Measurements from ENCODE around the gene ARHGAP24. TPM values are rescaled to one million over a fixed set of nuclear protein-coding genes. Genes with fewer than 3 reads are reported as not detected.

The ARHGAP24 gene
- polyA plus RNA-seq, 1 of the 3 experiments (the other 2 are of a cell fraction): 1.4 TPM

DNA sequence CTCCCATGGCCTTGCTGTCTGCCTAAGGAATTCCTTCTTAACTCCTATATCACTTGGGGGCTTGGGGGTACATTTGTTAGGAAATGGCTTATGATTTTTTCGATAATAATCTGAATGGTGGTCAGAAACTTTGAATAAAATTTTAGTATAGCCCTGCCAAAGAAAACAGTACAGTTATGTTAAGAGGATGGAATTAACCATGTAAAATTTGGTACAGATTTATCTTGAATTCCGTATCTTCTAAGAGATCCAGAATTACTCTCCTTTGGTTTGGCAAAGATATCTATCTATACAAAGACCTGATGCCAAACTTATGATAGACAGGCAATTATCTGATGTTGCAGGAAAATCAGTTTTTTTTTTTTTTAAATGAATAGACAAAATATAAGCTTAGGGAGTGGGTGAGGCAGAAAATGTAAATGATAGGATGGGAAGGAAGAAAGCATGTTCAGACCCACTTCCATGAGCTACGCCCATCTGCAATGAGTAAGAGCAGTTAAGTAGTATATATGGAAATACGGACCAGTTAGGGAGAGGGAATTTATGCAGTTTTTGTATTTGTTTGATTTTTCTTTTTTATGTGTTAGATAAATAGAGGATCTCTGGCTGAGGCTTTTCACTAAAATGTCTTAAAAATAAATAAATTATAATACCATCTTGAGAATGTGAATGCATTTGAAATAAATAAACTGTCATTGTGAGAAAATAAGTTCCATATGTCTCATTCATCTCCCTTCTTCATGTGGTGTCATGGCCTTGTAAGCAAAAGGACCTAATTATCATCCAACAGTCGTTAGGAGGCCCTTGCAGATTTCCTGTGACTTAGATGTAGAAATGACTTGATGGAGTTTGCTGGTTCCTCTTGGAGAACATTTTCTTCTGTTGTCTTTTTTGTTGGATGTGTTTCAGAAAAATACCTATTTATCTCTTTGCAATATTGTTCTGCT, 389.6 kb downstream of the ARHGAP24 start:
- Histone ChIP-seq H2AFZ (ENCODE audit: low read depth) (no peak overlapping the region), H3K27ac (ENCODE audit: low read depth in 2 of 2, low read length in 1 of 2) (peak overlapping the region in 1 of 2 experiments; percentile 63; a peak in 1 of 4 replicates), H3K9ac (no peak overlapping the region), H3F3A (replicated peaks; ENCODE audit: insufficient read depth) (peaks cover 9% of the 10 kb centered on the region), H3K9me2 (no peaks in the 10 kb centered on the region), H3K27me3 (ENCODE audit: insufficient read depth) (no peaks in the 10 kb centered on the region), H3K9me3 (no peaks in the 10 kb centered on the region), H3K36me3 (replicated peaks in 1 of 2; ENCODE audit: control insufficient read depth in 1 of 2, insufficient read depth in 2 of 2, low read length in 1 of 2) (no peaks in the 10 kb centered on the region), H3K4me3 (ENCODE audit: low read depth in 2 of 2, low read length in 1 of 2) (no peak overlapping the region), H3K79me2 (ENCODE audit: insufficient read depth) (no peaks in the 10 kb centered on the region), H3K4me1 (ENCODE audit: control insufficient read depth in 1 of 2, insufficient read depth in 2 of 2, low read depth in 1 of 2, low read length in 1 of 2) (peaks cover 0 to 4% of the 10 kb centered on the region in 2 experiments; a peak in 1 of 4 replicates), H3K4me2 (no peak overlapping the region), H4K20me1 (ENCODE audit: insufficient read depth) (no peaks in the 10 kb centered on the region)
- CTCF ChIA-PET: no interaction called here
- TF ChIP-seq, protein P1, sequence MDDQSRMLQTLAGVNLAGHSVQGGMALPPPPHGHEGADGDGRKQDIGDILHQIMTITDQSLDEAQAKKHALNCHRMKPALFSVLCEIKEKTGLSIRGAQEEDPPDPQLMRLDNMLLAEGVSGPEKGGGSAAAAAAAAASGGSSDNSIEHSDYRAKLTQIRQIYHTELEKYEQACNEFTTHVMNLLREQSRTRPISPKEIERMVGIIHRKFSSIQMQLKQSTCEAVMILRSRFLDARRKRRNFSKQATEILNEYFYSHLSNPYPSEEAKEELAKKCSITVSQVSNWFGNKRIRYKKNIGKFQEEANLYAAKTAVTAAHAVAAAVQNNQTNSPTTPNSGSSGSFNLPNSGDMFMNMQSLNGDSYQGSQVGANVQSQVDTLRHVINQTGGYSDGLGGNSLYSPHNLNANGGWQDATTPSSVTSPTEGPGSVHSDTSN (IDR thresholded peaks at IDR 0.05): peak; percentile 14; the same call in 1 of the 2 replicates
- no peak for TF ChIP-seq TEAD4 (IDR thresholded peaks at IDR 0.05; ENCODE audit: borderline replicate concordance, insufficient read depth)
- TF ChIP-seq EP300 (IDR thresholded peaks at IDR 0.05; ENCODE audit: borderline replicate concordance in 1 of 2, low read depth in 1 of 2, low read length in 1 of 2): peak in 1 of 2 experiments; percentile 10; a peak in 1 of 4 replicates
- TF ChIP-seq SIN3A (IDR thresholded peaks at IDR 0.05; ENCODE audit: borderline replicate concordance, low read depth, low read length): no peak
- TF ChIP-seq FOXJ3 (CRISPR knock-in tag; IDR thresholded peaks at IDR 0.05): no peak
- TF ChIP-seq RAD21 (IDR thresholded peaks at IDR 0.05; ENCODE audit: low read length): no peak
- TF ChIP-seq TCF12 (IDR thresholded peaks at IDR 0.05): peak; percentile 14; the same call in 1 of the 2 replicates
- peak; percentile 56; the same call in 1 of the 2 replicates for TF ChIP-seq NFIC (IDR thresholded peaks at IDR 0.05; ENCODE audit: borderline replicate concordance)
- TF ChIP-seq YY1 (IDR thresholded peaks at IDR 0.05; ENCODE audit: low read depth): no peak
- no peak for TF ChIP-seq RXRA (IDR thresholded peaks at IDR 0.05; ENCODE audit: borderline replicate concordance, low read depth)
- TF ChIP-seq, protein P2, sequence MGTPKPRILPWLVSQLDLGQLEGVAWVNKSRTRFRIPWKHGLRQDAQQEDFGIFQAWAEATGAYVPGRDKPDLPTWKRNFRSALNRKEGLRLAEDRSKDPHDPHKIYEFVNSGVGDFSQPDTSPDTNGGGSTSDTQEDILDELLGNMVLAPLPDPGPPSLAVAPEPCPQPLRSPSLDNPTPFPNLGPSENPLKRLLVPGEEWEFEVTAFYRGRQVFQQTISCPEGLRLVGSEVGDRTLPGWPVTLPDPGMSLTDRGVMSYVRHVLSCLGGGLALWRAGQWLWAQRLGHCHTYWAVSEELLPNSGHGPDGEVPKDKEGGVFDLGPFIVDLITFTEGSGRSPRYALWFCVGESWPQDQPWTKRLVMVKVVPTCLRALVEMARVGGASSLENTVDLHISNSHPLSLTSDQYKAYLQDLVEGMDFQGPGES (IDR thresholded peaks at IDR 0.05; ENCODE audit: low read depth, low read length): no peak
- POLR2A ChIA-PET: no interaction called here
- no peak for DNase-seq
- WGBS (ENCODE audit: low lambda C conversion rate): 55% methylated on average over 5 of the region's 5 CpGs

DNA sequence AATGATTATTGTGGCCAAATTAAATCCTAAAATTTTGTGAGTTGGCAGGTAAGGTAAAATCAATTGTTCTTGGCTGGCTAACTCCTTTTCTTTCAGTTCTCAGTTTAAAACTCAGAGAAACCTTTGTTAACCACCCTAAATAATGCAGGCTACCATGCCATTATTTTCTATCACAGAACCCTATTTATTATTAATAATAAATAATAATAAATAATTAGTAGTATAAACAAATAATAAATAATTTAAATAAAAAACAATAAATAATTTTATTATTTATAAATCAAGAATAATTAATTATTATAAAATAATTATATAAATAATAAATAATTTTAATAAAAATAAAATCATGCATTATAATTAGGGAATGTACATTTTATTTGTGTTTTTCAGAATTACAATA, 390.3 kb downstream of the ARHGAP24 start:
- Histone ChIP-seq H3K27ac (ENCODE audit: low read depth in 2 of 2, low read length in 1 of 2) (peak overlapping the region in 1 of 2 experiments; percentile 63; a peak in 1 of 4 replicates), H3K4me3 (ENCODE audit: low read depth in 2 of 2, low read length in 1 of 2) (no peak overlapping the region), H3K4me2 (no peak overlapping the region), H4K20me1 (ENCODE audit: insufficient read depth) (no peaks in the 10 kb centered on the region), H3K79me2 (ENCODE audit: insufficient read depth) (no peaks in the 10 kb centered on the region), H3K9me3 (no peaks in the 10 kb centered on the region), H3K4me1 (ENCODE audit: control insufficient read depth in 1 of 2, insufficient read depth in 2 of 2, low read depth in 1 of 2, low read length in 1 of 2) (0 out of 4 replicates have a peak, but pooled peaks cover 0 to 4% of the 10 kb centered on the region in 2 experiments), H3K27me3 (ENCODE audit: insufficient read depth) (no peaks in the 10 kb centered on the region), H3K36me3 (replicated peaks in 1 of 2; ENCODE audit: control insufficient read depth in 1 of 2, insufficient read depth in 2 of 2, low read length in 1 of 2) (no peaks in the 10 kb centered on the region), H3K9me2 (no peaks in the 10 kb centered on the region), H3K9ac (no peak overlapping the region), H3F3A (replicated peaks; ENCODE audit: insufficient read depth) (peaks cover 9% of the 10 kb centered on the region), H2AFZ (ENCODE audit: low read depth) (no peak overlapping the region)
- CTCF ChIA-PET: interaction anchor here (1.0 kb wide), 1 partner anchor 179 kb away, joined by 3 read pairs; no protein-coding TSS in a partner anchor
- POLR2A ChIA-PET: no interaction called here
- DNase-seq: no peak
- TF ChIP-seq, protein P1 (IDR thresholded peaks at IDR 0.05): no peak
- TF ChIP-seq FOXM1 (IDR thresholded peaks at IDR 0.05; ENCODE audit: low read depth): no peak
- TF ChIP-seq, protein P3, sequence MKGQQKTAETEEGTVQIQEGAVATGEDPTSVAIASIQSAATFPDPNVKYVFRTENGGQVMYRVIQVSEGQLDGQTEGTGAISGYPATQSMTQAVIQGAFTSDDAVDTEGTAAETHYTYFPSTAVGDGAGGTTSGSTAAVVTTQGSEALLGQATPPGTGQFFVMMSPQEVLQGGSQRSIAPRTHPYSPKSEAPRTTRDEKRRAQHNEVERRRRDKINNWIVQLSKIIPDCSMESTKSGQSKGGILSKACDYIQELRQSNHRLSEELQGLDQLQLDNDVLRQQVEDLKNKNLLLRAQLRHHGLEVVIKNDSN (IDR thresholded peaks at IDR 0.05; ENCODE audit: borderline replicate concordance, low read depth): no peak
- no peak for TF ChIP-seq FOSL2 (IDR thresholded peaks at IDR 0.05; ENCODE audit: borderline replicate concordance, low read depth)
- no peak for TF ChIP-seq TCF12 (IDR thresholded peaks at IDR 0.05)
- no peak for TF ChIP-seq CHD2 (IDR thresholded peaks at IDR 0.05; ENCODE audit: low read length, partially characterized antibody)
- no peak for TF ChIP-seq JUND (IDR thresholded peaks at IDR 0.05)
- no peak for TF ChIP-seq RAD21 (IDR thresholded peaks at IDR 0.05; ENCODE audit: low read length)
- TF ChIP-seq POLR2AphosphoS5 (IDR thresholded peaks at IDR 0.05; ENCODE audit: low read depth, low read length): no peak
- TF ChIP-seq EZH2phosphoT487 (IDR thresholded peaks at IDR 0.05; ENCODE audit: borderline replicate concordance, low read depth): no peak
- no peak for TF ChIP-seq FOXJ3 (CRISPR knock-in tag; IDR thresholded peaks at IDR 0.05)
- TF ChIP-seq GATA2 (CRISPR knock-in tag; IDR thresholded peaks at IDR 0.05): no peak
- TF ChIP-seq, protein P4, sequence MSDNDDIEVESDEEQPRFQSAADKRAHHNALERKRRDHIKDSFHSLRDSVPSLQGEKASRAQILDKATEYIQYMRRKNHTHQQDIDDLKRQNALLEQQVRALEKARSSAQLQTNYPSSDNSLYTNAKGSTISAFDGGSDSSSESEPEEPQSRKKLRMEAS (IDR thresholded peaks at IDR 0.05; ENCODE audit: low read depth): no peak
- TF ChIP-seq EP300 (IDR thresholded peaks at IDR 0.05; ENCODE audit: borderline replicate concordance in 1 of 2, low read depth in 1 of 2, low read length in 1 of 2): no peak
- TF ChIP-seq, protein P5, sequence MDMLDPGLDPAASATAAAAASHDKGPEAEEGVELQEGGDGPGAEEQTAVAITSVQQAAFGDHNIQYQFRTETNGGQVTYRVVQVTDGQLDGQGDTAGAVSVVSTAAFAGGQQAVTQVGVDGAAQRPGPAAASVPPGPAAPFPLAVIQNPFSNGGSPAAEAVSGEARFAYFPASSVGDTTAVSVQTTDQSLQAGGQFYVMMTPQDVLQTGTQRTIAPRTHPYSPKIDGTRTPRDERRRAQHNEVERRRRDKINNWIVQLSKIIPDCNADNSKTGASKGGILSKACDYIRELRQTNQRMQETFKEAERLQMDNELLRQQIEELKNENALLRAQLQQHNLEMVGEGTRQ (IDR thresholded peaks at IDR 0.05; ENCODE audit: borderline replicate concordance, low read depth, low read length): no peak

Data from SK-N-SH (cell line).